Neural cell (in vitro differentiated cells): ENCODE data around the gene RGS6. TPM values are rescaled to one million over a fixed set of nuclear protein-coding genes. Genes with fewer than 3 reads are reported as not detected.

ENCODE experiments used
- H2AFZ ChIP-seq: fragments of 200-600, 300-800 bp; sonication (generic), shearing (Covaris generic); 2 replicates; pipeline ENCODE4 v1.6.0; 2014; ENCODE audit warnings: low read depth, mild to moderate bottlenecking, antibody characterized with exemption, low read length, moderate library complexity
- H3F3A ChIP-seq: fragments of 200-600 bp; shearing (Covaris generic); 2 replicates; pipeline ENCODE4 v1.6.1; 2016; ENCODE audit warnings: mild to moderate bottlenecking, moderate library complexity, mixed read lengths, antibody characterized with exemption, low read length; ENCODE audit not compliant: insufficient read depth, poor library complexity, severe bottlenecking
- H3K27ac ChIP-seq: fragments of 200-600, 300-800 bp; sonication (generic), shearing (Covaris generic); 2 replicates; pipeline ENCODE4 v1.5.1; 2014; ENCODE audit warnings: mild to moderate bottlenecking, low read length, moderate library complexity
- H3K27me3 ChIP-seq: fragments of 300-800, 200-600 bp; sonication (generic), shearing (Covaris generic); 2 replicates; pipeline ENCODE4 v1.6.0; 2014; ENCODE audit warnings: mild to moderate bottlenecking, low read depth, low read length, moderate library complexity; ENCODE audit not compliant: insufficient read depth
- H3K36me3 ChIP-seq: fragments of 300-800, 200-600 bp; sonication (generic), shearing (Covaris generic); 2 replicates; pipeline ENCODE4 v1.5.1; 2014; ENCODE audit warnings: mild to moderate bottlenecking, antibody characterized with exemption, low read length, moderate library complexity; ENCODE audit not compliant: insufficient read depth
- H3K4me2 ChIP-seq: fragments of 300-800, 200-600 bp; sonication (generic), shearing (Covaris generic); 2 replicates; pipeline ENCODE4 v1.6.0; 2014; ENCODE audit warnings: mild to moderate bottlenecking, low read length
- H3K4me3 ChIP-seq: fragments of 300-800, 200-600 bp; sonication (generic), shearing (Covaris generic); 2 replicates; pipeline ENCODE4 v1.5.1; 2014; ENCODE audit warnings: mild to moderate bottlenecking, low read length, moderate library complexity
- H3K79me2 ChIP-seq: fragments of 200-600 bp; shearing (Covaris generic); replicated peaks from 2 replicates; pipeline ENCODE4 v1.6.0; 2014; ENCODE audit warnings: mild to moderate bottlenecking, low read length, moderate library complexity; ENCODE audit not compliant: insufficient read depth
- H3K9ac ChIP-seq: fragments of 300-800, 200-600 bp; sonication (generic), shearing (Covaris generic); 2 replicates; pipeline ENCODE4 v1.6.1; 2016; ENCODE audit warnings: mild to moderate bottlenecking, low read length, mixed read lengths
- H3K9me2 ChIP-seq: fragments of 200-600 bp; shearing (Covaris generic); 2 replicates; pipeline ENCODE4 v1.6.1; 2016; ENCODE audit warnings: mild to moderate bottlenecking, low read length, mixed read lengths; ENCODE audit not compliant: insufficient read depth
- H3K9me3 ChIP-seq: fragments of 200-600, 300-800 bp; sonication (generic), shearing (Covaris generic); 2 replicates; pipeline ENCODE4 v1.6.1; 2016; ENCODE audit warnings: mild to moderate bottlenecking, mixed run types, low read length, moderate library complexity, mixed read lengths
- H4K20me1 ChIP-seq: fragments of 200-600 bp; shearing (Covaris generic); 2 replicates; pipeline ENCODE4 v1.6.1; 2016; ENCODE audit warnings: mild to moderate bottlenecking, mixed run types; ENCODE audit not compliant: insufficient read depth
- CTCF ChIP-seq: fragments of 450-650 bp; IDR thresholded peaks from 2 replicates; pipeline ENCODE4 v1.5.1; 2014; ENCODE audit warnings: antibody characterized with exemption, mild to moderate bottlenecking, moderate library complexity; ENCODE audit not compliant: poor library complexity, severe bottlenecking
- EP300 ChIP-seq: fragments of 450-650 bp; conservative IDR thresholded peaks from 2 replicates; pipeline ENCODE4 v1.6.1; 2014; ENCODE audit warnings: antibody characterized with exemption, mild to moderate bottlenecking, moderate library complexity; ENCODE audit not compliant: poor library complexity, severe bottlenecking
- EZH2 ChIP-seq: fragments of 200-600, 300-800 bp; shearing (Covaris generic), sonication (generic); IDR thresholded peaks from 2 replicates; pipeline ENCODE4 v1.6.1; 2014; ENCODE audit warnings: antibody characterized with exemption, low read length, borderline replicate concordance, mild to moderate bottlenecking; ENCODE audit not compliant: insufficient read depth, poor library complexity, severe bottlenecking
- MXI1 ChIP-seq: fragments of 450-650 bp; conservative IDR thresholded peaks from 2 replicates; pipeline ENCODE4 v1.6.1; 2014; ENCODE audit warnings: antibody characterized with exemption, mild to moderate bottlenecking; ENCODE audit not compliant: poor library complexity, severe bottlenecking
- POLR2AphosphoS5 ChIP-seq: IDR thresholded peaks from 2 replicates; pipeline ENCODE4 v1.6.1; 2012
- RAD21 ChIP-seq: fragments of 450-650 bp; conservative IDR thresholded peaks from 2 replicates; pipeline ENCODE4 v1.6.1; 2014; ENCODE audit warnings: antibody characterized with exemption, mild to moderate bottlenecking, moderate library complexity
- SMC3 ChIP-seq: fragments of 450-650 bp; conservative IDR thresholded peaks from 2 replicates; pipeline ENCODE4 v1.6.1; 2014; ENCODE audit warnings: antibody characterized with exemption, mild to moderate bottlenecking, moderate library complexity; ENCODE audit not compliant: poor library complexity
- TAF1 ChIP-seq: IDR thresholded peaks from 2 replicates; pipeline ENCODE4 v1.6.1; 2012; ENCODE audit warnings: low read depth
- polyA plus RNA-seq: library from polyadenylated mRNA; depleted of rRNA; stranded (reverse); fragments of >200 nt; gene quantifications from 2 replicates; pipeline ENCODE4 v1.2.3, GENCODE V29; 2014
- TF ChIP-seq, protein P1 (sequence below): IDR thresholded peaks from 2 replicates; pipeline ENCODE4 v1.6.1; 2012; ENCODE audit warnings: borderline replicate concordance

RGS6 gene
- polyA plus RNA-seq, 1 donor from 2014 or later, result 7.3 TPM

GRCh38 chr14:72610831-72611200 is 678.6 kb downstream of the RGS6 start:
- Histone ChIP-seq H3K27me3 (no peaks in the 10 kb centered on the region), H3F3A (no peaks in the 10 kb centered on the region), H3K79me2 (no peaks in the 10 kb centered on the region), H3K9me3 (no peaks in the 10 kb centered on the region), H4K20me1 (no peaks in the 10 kb centered on the region), H3K36me3 (no peaks in the 10 kb centered on the region), H2AFZ (no peak overlapping the region), H3K9ac (no peak overlapping the region), H3K9me2 (no peaks in the 10 kb centered on the region), H3K4me3 (no peak overlapping the region), H3K4me2 (no peak overlapping the region), H3K27ac (no peak overlapping the region)
- TF ChIP-seq TAF1, result no peak
- TF ChIP-seq, protein P1, sequence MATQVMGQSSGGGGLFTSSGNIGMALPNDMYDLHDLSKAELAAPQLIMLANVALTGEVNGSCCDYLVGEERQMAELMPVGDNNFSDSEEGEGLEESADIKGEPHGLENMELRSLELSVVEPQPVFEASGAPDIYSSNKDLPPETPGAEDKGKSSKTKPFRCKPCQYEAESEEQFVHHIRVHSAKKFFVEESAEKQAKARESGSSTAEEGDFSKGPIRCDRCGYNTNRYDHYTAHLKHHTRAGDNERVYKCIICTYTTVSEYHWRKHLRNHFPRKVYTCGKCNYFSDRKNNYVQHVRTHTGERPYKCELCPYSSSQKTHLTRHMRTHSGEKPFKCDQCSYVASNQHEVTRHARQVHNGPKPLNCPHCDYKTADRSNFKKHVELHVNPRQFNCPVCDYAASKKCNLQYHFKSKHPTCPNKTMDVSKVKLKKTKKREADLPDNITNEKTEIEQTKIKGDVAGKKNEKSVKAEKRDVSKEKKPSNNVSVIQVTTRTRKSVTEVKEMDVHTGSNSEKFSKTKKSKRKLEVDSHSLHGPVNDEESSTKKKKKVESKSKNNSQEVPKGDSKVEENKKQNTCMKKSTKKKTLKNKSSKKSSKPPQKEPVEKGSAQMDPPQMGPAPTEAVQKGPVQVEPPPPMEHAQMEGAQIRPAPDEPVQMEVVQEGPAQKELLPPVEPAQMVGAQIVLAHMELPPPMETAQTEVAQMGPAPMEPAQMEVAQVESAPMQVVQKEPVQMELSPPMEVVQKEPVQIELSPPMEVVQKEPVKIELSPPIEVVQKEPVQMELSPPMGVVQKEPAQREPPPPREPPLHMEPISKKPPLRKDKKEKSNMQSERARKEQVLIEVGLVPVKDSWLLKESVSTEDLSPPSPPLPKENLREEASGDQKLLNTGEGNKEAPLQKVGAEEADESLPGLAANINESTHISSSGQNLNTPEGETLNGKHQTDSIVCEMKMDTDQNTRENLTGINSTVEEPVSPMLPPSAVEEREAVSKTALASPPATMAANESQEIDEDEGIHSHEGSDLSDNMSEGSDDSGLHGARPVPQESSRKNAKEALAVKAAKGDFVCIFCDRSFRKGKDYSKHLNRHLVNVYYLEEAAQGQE, result no peak
- TF ChIP-seq POLR2AphosphoS5, result no peak
- TF ChIP-seq RAD21, result no peak
- no peak for TF ChIP-seq EZH2
- TF ChIP-seq SMC3, result no peak
- TF ChIP-seq MXI1, result no peak
- TF ChIP-seq CTCF, result no peak
- TF ChIP-seq EP300, result no peak

DNA sequence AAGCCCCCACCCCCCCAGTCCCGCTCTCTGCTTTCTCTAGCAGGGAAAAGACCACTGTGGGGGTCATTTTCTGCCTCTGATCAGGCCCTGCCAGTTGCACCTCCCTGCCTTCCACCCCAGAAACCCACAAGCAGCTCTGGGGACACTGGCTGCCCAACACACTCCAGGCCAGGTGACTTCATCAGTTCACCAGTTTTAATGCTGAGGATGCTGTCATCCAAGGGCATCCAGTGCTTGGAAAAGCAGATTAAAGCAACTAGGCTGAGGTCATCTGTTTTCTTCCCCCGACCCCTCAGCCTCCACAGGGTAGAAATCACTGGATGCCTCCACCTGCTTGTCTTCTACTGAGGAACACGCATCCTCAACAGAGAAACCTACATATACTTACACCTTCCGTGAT is 679.3 kb downstream of the RGS6 start:
- Histone ChIP-seq H3K4me3 (no peak overlapping the region), H3K9ac (no peak overlapping the region), H4K20me1 (no peaks in the 10 kb centered on the region), H3K27me3 (no peaks in the 10 kb centered on the region), H3K27ac (no peak overlapping the region), H3K9me2 (no peaks in the 10 kb centered on the region), H3K9me3 (no peaks in the 10 kb centered on the region), H3K79me2 (no peaks in the 10 kb centered on the region), H3K36me3 (no peaks in the 10 kb centered on the region), H3K4me2 (no peak overlapping the region), H3F3A (no peaks in the 10 kb centered on the region), H2AFZ (no peak overlapping the region)
- TF ChIP-seq EZH2 (no peak), POLR2AphosphoS5 (no peak), TAF1 (no peak), SMC3 (no peak), MXI1 (no peak), CTCF (no peak), EP300 (no peak), RAD21 (no peak)
- TF ChIP-seq, protein P1, result no peak
